Vagina (tissue), 2 donors: Measurements from ENCODE around the gene TPGS1.

Source experiments
- POLR2A ChIP-seq, 2 donors: fragments of 450-650 bp; IDR thresholded peaks; one replicate each; pipeline ENCODE4 v1.6.1; 2017; ENCODE audit warnings: antibody characterized with exemption in 2 of 2, mild to moderate bottlenecking in 2 of 2, moderate library complexity in 2 of 2
- TF ChIP-seq, protein P1 (sequence below), 3 experiments: fragments of 450-650 bp in 2 of 3; fragments of 200-600 bp in 1 of 3; sonication (generic) in 1 of 3; IDR thresholded peaks; one replicate each; pipeline ENCODE4 v1.5.1; 2017 to 2019; ENCODE audit warnings: antibody characterized with exemption in 3 of 3, mild to moderate bottlenecking in 2 of 3, moderate library complexity in 2 of 3

DNA sequence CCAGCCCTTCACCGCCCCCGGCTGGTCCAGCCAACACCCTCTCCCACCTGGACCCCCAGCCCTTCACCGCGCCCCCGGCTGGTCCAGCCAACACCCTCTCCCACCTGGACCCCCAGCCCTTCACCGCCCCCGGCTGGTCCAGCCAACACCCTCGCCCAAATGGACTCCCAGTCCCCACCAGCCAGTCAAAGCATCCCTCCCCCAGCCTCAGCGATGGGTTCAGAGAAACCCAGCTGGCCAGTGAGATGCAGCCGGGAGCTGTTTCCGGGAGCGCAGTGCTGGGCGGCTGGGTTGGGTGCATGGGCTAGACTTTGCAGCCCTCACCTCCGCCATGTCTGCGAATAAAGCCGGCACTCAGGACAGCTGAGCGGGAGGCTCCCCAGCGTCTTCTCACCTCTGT, 17.7 kb downstream of the TPGS1 start:
- TF ChIP-seq, protein P1, sequence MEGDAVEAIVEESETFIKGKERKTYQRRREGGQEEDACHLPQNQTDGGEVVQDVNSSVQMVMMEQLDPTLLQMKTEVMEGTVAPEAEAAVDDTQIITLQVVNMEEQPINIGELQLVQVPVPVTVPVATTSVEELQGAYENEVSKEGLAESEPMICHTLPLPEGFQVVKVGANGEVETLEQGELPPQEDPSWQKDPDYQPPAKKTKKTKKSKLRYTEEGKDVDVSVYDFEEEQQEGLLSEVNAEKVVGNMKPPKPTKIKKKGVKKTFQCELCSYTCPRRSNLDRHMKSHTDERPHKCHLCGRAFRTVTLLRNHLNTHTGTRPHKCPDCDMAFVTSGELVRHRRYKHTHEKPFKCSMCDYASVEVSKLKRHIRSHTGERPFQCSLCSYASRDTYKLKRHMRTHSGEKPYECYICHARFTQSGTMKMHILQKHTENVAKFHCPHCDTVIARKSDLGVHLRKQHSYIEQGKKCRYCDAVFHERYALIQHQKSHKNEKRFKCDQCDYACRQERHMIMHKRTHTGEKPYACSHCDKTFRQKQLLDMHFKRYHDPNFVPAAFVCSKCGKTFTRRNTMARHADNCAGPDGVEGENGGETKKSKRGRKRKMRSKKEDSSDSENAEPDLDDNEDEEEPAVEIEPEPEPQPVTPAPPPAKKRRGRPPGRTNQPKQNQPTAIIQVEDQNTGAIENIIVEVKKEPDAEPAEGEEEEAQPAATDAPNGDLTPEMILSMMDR (IDR thresholded peaks at IDR 0.05): no peak
- no peak for TF ChIP-seq POLR2A (IDR thresholded peaks at IDR 0.05)
